Measurements from ENCODE around the gene STK32B.

DNA sequence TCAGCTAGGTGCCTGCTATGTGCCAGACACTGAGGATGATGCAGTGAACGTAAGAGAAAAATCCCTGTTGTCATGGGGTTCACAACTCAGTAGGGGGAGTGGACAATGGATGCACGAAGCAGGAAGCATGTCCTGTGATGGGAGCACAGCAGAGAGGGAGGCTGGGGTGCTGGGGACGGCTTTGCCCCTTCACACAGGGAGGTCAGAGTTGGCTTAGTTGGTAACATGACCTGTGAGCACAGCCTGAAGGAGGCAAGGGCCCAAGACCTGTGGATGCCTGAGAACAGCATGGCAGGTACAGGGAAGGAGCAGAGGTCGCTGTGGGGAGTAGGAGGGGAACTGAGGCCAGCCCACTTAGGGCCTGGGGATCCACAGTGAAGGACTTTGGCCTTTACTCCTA, 109.4 kb downstream of the STK32B start:
- TF ChIP-seq POLR2A (IDR thresholded peaks at IDR 0.05) = no peak
- TF ChIP-seq POLR2AphosphoS5 (IDR thresholded peaks at IDR 0.05) = no peak
- TF ChIP-seq, protein P1, sequence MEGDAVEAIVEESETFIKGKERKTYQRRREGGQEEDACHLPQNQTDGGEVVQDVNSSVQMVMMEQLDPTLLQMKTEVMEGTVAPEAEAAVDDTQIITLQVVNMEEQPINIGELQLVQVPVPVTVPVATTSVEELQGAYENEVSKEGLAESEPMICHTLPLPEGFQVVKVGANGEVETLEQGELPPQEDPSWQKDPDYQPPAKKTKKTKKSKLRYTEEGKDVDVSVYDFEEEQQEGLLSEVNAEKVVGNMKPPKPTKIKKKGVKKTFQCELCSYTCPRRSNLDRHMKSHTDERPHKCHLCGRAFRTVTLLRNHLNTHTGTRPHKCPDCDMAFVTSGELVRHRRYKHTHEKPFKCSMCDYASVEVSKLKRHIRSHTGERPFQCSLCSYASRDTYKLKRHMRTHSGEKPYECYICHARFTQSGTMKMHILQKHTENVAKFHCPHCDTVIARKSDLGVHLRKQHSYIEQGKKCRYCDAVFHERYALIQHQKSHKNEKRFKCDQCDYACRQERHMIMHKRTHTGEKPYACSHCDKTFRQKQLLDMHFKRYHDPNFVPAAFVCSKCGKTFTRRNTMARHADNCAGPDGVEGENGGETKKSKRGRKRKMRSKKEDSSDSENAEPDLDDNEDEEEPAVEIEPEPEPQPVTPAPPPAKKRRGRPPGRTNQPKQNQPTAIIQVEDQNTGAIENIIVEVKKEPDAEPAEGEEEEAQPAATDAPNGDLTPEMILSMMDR (IDR thresholded peaks at IDR 0.05) = no peak
